Measurements from ENCODE around the gene TMEM135. TPM values are rescaled to one million over a fixed set of nuclear protein-coding genes. Genes with fewer than 3 reads are reported as not detected.

TMEM135 gene
- total RNA-seq, 2 experiments from 2014 or later, result 24.7 to 30.0 TPM

DNA sequence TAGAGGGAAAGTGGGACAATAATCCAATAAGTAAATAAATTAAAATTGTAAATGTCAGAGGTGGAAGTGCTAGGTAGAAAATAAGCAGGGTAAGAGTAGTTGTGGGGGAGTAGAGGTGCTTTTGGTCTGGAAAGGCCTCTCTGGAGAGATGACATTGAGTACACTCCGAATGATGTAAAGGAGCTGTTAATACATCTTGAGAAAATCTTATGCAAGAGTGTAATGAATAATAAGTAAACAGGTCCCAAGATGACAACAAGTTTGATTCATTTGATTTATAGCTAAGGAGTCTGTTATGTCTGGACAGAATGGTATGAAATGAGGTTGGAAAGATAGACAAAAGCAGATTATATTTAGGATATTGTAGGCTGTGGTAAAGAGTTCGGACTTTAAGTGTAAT, 87.5 kb downstream of the TMEM135 start:
- Mint-ChIP-seq H3K27ac (no peak overlapping the region), H3K4me3 (no peak overlapping the region), H3K4me1 (ENCODE audit: low read depth) (peaks cover 3% of the 10 kb centered on the region), H3K9me3 (no peaks in the 10 kb centered on the region), H3K27me3 (no peaks in the 10 kb centered on the region), H3K36me3 (ENCODE audit: low read depth) (peaks cover 3% of the 10 kb centered on the region)
- POLR2A ChIA-PET, result no interaction called here
- DNase-seq (no peak), ATAC-seq (no peak)
- TF ChIP-seq, protein P1, sequence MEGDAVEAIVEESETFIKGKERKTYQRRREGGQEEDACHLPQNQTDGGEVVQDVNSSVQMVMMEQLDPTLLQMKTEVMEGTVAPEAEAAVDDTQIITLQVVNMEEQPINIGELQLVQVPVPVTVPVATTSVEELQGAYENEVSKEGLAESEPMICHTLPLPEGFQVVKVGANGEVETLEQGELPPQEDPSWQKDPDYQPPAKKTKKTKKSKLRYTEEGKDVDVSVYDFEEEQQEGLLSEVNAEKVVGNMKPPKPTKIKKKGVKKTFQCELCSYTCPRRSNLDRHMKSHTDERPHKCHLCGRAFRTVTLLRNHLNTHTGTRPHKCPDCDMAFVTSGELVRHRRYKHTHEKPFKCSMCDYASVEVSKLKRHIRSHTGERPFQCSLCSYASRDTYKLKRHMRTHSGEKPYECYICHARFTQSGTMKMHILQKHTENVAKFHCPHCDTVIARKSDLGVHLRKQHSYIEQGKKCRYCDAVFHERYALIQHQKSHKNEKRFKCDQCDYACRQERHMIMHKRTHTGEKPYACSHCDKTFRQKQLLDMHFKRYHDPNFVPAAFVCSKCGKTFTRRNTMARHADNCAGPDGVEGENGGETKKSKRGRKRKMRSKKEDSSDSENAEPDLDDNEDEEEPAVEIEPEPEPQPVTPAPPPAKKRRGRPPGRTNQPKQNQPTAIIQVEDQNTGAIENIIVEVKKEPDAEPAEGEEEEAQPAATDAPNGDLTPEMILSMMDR (IDR thresholded peaks at IDR 0.05), result no peak
- intact Hi-C loops (cut with micrococcal nuclease), result no loop called here
- CTCF ChIA-PET, result interaction anchor here (0.8 kb wide), 1 partner anchor 1549 kb away, joined by 4 read pairs; no protein-coding TSS in a partner anchor

DNA sequence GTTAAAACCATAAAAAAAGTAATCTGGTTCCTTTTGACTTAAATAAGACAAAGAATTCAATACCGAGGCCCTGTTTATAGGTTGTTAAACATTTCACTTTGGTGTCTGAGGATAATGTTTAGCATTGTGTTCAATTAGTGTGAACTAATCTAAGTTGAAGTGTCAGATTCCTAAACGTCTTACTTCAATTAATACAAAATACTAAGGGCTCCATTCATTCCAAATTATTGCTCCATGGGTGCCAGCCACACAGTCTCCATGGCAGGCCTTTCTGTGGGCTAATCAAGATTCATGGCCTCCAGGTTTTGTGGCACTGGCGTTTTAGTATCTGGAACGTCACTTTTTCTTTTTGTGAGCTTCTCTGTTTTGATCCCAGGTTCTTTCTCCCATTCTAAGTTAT, 89.4 kb downstream of the TMEM135 start:
- CTCF ChIA-PET, result no interaction called here
- H3K27ac Mint-ChIP-seq, result no peak overlapping the region

DNA sequence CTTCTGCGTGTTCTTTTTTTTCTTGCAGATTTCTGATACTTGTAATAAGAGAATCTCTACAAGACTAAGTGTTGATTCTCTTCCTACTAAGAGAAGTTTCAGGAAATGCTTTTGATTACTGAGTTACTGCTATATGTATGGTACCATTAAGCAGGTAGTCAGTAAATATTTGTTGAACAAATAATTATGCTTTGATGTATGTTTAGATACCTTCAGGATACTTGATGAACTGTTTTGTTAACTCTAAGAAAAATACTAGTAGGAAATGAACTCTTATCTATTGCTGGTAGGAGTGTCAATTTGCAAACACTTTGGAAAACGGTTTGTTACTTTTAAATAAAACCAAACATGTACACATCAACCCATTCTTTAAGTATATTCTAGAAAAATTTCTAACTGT, 90.6 kb downstream of the TMEM135 start:
- no peak overlapping the region for H3K27ac Mint-ChIP-seq
- DNase-seq (no peak), ATAC-seq (no peak)
- POLR2A ChIA-PET, result no interaction called here
- CTCF ChIA-PET, result no interaction called here
- H3K4me3 Mint-ChIP-seq, result no peak overlapping the region
- TF ChIP-seq, protein P1 (IDR thresholded peaks at IDR 0.05), result no peak
- H3K36me3 Mint-ChIP-seq (ENCODE audit: low read depth), result no peaks in the 10 kb centered on the region
- peaks cover 3% of the 10 kb centered on the region for H3K4me1 Mint-ChIP-seq (ENCODE audit: low read depth)
- H3K27me3 Mint-ChIP-seq, result no peaks in the 10 kb centered on the region
- intact Hi-C loops (cut with micrococcal nuclease), result no loop called here
- no peaks in the 10 kb centered on the region for H3K9me3 Mint-ChIP-seq

More for the DNA sequence above, 89.4 kb downstream of the TMEM135 start:
- intact Hi-C loops (cut with micrococcal nuclease), result no loop called here
- Mint-ChIP-seq H3K9me3 (no peaks in the 10 kb centered on the region), H3K36me3 (ENCODE audit: low read depth) (no peaks in the 10 kb centered on the region), H3K4me3 (no peak overlapping the region), H3K27me3 (no peaks in the 10 kb centered on the region), H3K4me1 (ENCODE audit: low read depth) (peaks cover 3% of the 10 kb centered on the region)
- TF ChIP-seq, protein P1 (IDR thresholded peaks at IDR 0.05), result no peak
- POLR2A ChIA-PET, result no interaction called here
- ATAC-seq (no peak), DNase-seq (no peak)

DNA sequence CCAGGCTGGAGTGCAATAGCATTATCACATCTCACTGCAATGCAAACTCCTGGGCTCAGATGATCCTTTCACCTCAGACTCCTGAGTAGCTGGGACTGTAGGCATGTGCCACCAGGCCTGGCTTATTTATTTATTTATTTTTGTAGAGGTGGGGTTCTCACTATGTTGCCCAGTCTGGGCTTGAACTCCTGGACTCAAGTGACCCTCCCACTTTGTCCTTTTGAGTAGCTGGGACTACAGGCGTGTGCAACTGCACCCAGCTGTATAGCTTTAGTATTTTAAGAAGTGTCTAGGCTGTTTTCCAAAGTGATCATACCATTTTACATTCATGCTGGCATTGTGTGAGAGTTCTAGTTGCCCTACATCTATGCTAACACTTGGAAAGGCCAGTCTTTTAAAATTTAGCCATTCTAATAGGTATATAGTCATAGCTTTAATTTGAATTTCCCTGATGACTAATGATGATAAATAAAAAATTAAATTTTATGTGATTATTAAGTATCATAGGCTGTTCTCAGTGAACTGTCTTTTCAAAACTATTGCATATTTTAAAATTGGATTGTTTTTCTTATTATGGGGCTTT, 96.9 kb downstream of the TMEM135 start:
- intact Hi-C loops (cut with micrococcal nuclease), result no loop called here
- POLR2A ChIA-PET, result no interaction called here
- ATAC-seq (no peak), DNase-seq (no peak)
- no peaks in the 10 kb centered on the region for H3K27me3 Mint-ChIP-seq
- H3K9me3 Mint-ChIP-seq, result peaks cover 4% of the 10 kb centered on the region
- no peak overlapping the region for H3K4me3 Mint-ChIP-seq
- no peak overlapping the region for H3K27ac Mint-ChIP-seq
- CTCF ChIA-PET, result interaction anchor here (0.7 kb wide), 2 partner anchors 13 to 159 kb away, joined by 3 read pairs; no protein-coding TSS in a partner anchor
- TF ChIP-seq, protein P1 (IDR thresholded peaks at IDR 0.05), result no peak
- H3K36me3 Mint-ChIP-seq (ENCODE audit: low read depth), result peaks cover 10% of the 10 kb centered on the region
- peaks cover 1% of the 10 kb centered on the region for H3K4me1 Mint-ChIP-seq (ENCODE audit: low read depth)

DNA sequence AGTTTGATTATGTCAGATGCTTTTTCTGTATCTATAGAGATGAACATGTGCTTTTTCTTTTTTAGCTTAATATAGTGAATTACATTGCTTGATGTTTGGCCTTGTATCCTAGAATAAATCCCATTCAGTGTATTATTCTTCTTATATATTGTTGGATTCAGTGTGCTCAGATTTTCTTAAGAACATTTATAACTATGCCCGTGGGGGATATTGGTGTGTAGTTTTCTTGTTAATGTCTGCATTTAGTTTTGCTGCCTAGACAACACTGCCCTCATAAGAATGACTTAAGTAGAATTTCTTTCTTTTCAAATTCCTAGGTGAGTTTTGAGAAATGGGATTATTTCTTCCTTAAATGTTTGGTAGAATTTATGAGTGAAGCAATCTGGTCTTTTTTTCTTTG, 98.5 kb downstream of the TMEM135 start:
- POLR2A ChIA-PET, result no interaction called here

More for the DNA sequence above, 98.5 kb downstream of the TMEM135 start:
- intact Hi-C loops (cut with micrococcal nuclease), result no loop called here
- CTCF ChIA-PET, result no interaction called here
- TF ChIP-seq, protein P1 (IDR thresholded peaks at IDR 0.05), result no peak
- no peak overlapping the region for H3K4me3 Mint-ChIP-seq
- peaks cover 4% of the 10 kb centered on the region for H3K9me3 Mint-ChIP-seq
- peaks cover 5% of the 10 kb centered on the region for H3K4me1 Mint-ChIP-seq (ENCODE audit: low read depth)
- no peak overlapping the region for H3K27ac Mint-ChIP-seq
- no peak for ATAC-seq
- no peak for DNase-seq
- H3K27me3 Mint-ChIP-seq, result no peaks in the 10 kb centered on the region
- peaks cover 13% of the 10 kb centered on the region for H3K36me3 Mint-ChIP-seq (ENCODE audit: low read depth)

Measured in activated CD8-positive, alpha-beta T cell treated with anti-CD3 and anti-CD28 coated beads for 36 hours (primary cell).